Esophagus muscularis mucosa (tissue), 4 donors: ENCODE results near the gene IGSF8. TPM values are rescaled to one million over a fixed set of nuclear protein-coding genes. Genes with fewer than 3 reads are reported as not detected.
A peak's percentile ranks its signal among the peaks of the same experiment; 100 is the strongest.

Source experiments
- DNase-seq: peaks from one replicate; pipeline ENCODE4 v3.0.0-alpha.2; 2017; ENCODE audit errors: extremely low spot score
- H3K27ac ChIP-seq, 4 donors: fragments of 200-600 bp; sonication (generic); replicated peaks in 1 of 4; 1 replicate in 3 of 4; 2 replicates in 1 of 4; pipeline ENCODE4 v1.5.1; 2016 to 2019; ENCODE audit warnings: mild to moderate bottlenecking in 1 of 4
- H3K27me3 ChIP-seq, 4 donors: fragments of 200-600 bp; sonication (generic); one replicate each; pipeline versions ENCODE4 v1.5.1 to v1.6.0; 2016 to 2019
- H3K36me3 ChIP-seq, 4 donors: fragments of 200-600 bp; sonication (generic); one replicate each; pipeline ENCODE4 v1.5.1; 2016 to 2019
- H3K4me1 ChIP-seq, 4 donors: fragments of 200-600 bp; sonication (generic); one replicate each; pipeline ENCODE4 v1.5.1; 2016 to 2019
- H3K4me3 ChIP-seq, 4 donors: fragments of 200-600 bp; sonication (generic); 1 replicate in 2 of 4; 2 replicates in 2 of 4; pipeline ENCODE4 v1.5.1; 2016 to 2019; ENCODE audit warnings: mild to moderate bottlenecking in 4 of 4, moderate library complexity in 1 of 4
- H3K9me3 ChIP-seq, 4 donors: fragments of 200-600 bp; sonication (generic); 1 replicate in 3 of 4; 2 replicates in 1 of 4; pipeline ENCODE4 v1.5.1; 2016 to 2019
- CTCF ChIP-seq, 3 experiments: fragments of 200-600 bp in 2 of 3; fragments of 450-650 bp in 1 of 3; sonication (generic) in 2 of 3; IDR thresholded peaks; one replicate each; pipeline ENCODE4 v1.5.1; 2017 to 2019; ENCODE audit warnings: antibody characterized with exemption in 3 of 3, mild to moderate bottlenecking in 2 of 3, moderate library complexity in 1 of 3
- EP300 ChIP-seq: sonication (generic); formaldehyde crosslinking; IDR thresholded peaks from one replicate; pipeline ENCODE4 v1.6.1; 2017; ENCODE audit warnings: antibody characterized with exemption
- POLR2A ChIP-seq: fragments of 450-650 bp; IDR thresholded peaks from one replicate; pipeline ENCODE4 v1.6.1; 2017; ENCODE audit warnings: antibody characterized with exemption, moderate library complexity, mild to moderate bottlenecking, low read depth
- POLR2AphosphoS5 ChIP-seq, 2 donors: sonication (generic); formaldehyde crosslinking; IDR thresholded peaks; one replicate each; pipeline ENCODE4 v1.6.1; 2017; ENCODE audit warnings: antibody characterized with exemption in 2 of 2
- WGBS: methylation state at CpG from one replicate; pipeline ENCODE4 v1.1.5; 2018; 5-methylcytosine and 5-hydroxymethylcytosine counted together
- intact Hi-C: fragments of 100-400 bp; cut with DNase I; formaldehyde crosslinking; loops from one replicate; pipeline ENCODE4 v1.15.1; 2023
- total RNA-seq, 4 donors: library from RNA; depleted of rRNA; stranded (reverse); fragments of >200 nt; gene quantifications; one replicate each; pipeline versions ENCODE4 v1.1.0 to v1.2.1, GENCODE V29; 2016

Gene IGSF8
- total RNA-seq, 4 donors from 2014 or later, result 12.0 to 27.0 (median 21.9) TPM

DNA sequence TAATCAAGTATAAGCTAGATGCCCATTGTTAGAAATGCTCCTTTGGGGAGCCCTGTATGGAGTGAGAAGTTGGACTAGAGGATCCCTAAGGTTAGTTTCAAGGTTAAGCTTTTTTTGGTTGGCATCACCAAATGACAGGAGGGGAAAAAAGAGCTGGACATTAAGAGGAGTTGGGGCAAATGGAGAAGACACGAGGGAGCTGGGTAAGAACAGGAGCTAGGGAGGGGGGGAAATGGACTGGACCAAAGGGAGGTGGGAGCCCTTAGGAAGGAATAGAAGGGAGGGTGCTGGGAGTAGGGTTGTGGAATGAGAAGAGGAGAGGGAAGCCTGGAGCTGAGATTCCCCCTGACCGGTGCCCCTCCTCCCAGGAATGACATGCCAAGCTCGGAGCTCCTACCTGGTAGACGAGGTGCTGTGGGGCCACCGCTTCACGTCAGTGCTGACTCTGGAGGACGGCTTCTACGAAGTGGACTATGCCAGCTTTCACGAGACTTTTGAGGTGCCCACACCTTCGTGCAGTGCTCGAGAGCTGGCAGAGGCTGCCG is 11.2 kb downstream of the IGSF8 start:
- peaks cover 7 to 22% (median 15%) of the 10 kb centered on the region in 4 donors for H3K4me1 ChIP-seq
- no peak overlapping the region for H3K4me3 ChIP-seq
- H3K27ac ChIP-seq, result no peak overlapping the region
- no peaks in the 10 kb centered on the region for H3K9me3 ChIP-seq
- WGBS, result 90% methylated on average over 9 of the region's 12 CpGs
- H3K36me3 ChIP-seq, result peaks cover 11 to 43% (median 35%) of the 10 kb centered on the region in 4 donors
- TF ChIP-seq POLR2AphosphoS5 (IDR thresholded peaks at IDR 0.05), result no peak
- TF ChIP-seq CTCF (IDR thresholded peaks at IDR 0.05), result no peak
- no peak for TF ChIP-seq POLR2A
- TF ChIP-seq EP300, result no peak
- DNase-seq, result no peak
- intact Hi-C loops, result loop anchor here (10.0 kb wide), 1 partner anchor 288 kb away; no protein-coding TSS in a partner anchor
- peaks cover 0 to 24% (median 11%) of the 10 kb centered on the region in 4 donors for H3K27me3 ChIP-seq

- TF ChIP-seq CTCF (IDR thresholded peaks at IDR 0.05) (no peak), POLR2A (no peak), POLR2AphosphoS5 (IDR thresholded peaks at IDR 0.05) (no peak), EP300 (no peak)
- WGBS, result 76% methylated on average over 5 of the region's 5 CpGs
- Histone ChIP-seq H3K36me3 (peaks cover 4 to 36% (median 28%) of the 10 kb centered on the region in 4 donors), H3K9me3 (no peaks in the 10 kb centered on the region), H3K27ac (peak overlapping the region; percentile 4 to 57 (median 42)), H3K27me3 (peaks cover 0 to 32% (median 17%) of the 10 kb centered on the region in 4 donors), H3K4me1 (peaks cover 7 to 22% (median 15%) of the 10 kb centered on the region in 4 donors), H3K4me3 (no peak overlapping the region)
- no peak for DNase-seq
- intact Hi-C loops, result loop anchor here (10.0 kb wide), 1 partner anchor 288 kb away; no protein-coding TSS in a partner anchor
Observed at GRCh38 chr1:160086456-160086892, 11.9 kb downstream of the IGSF8 start.

DNA sequence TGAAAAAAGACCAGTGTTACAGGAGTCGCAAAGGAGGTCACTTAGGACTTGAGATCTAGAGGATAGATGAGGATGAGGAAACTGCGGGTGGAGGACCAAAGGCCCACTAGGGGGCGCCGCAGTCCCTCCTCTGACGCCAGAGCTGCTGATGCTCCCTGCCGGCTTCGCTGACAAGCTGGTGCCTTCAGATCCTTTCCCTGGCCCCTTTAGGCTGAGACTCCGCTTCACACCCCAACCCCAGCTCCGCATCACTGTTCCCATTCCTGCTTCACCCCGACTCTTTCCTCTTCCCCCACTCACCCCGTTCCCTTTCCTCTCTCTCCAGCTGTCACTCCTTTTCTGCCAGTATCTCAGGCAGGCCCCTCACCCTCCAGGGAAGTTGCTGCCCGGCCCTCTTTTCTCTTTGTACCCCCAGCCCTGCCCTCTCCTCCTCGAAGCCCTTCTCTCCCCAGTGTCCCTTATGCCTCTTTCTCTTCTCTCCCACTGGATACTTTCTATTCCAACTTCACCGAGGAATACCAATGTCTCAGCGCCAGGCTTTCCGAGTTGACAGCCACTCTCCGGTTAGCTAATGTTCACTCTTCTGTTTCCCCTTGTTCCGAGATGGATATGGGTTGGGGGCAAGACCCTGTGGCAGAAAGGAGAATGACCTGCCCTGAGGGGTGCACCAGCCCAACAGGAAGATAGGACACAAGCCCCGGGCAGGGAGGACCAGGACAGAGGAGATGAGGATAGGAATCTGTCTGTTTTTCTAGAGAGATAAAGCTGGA is 12.5 kb downstream of the IGSF8 start:
- intact Hi-C loops, result loop anchor here (10.0 kb wide), 1 partner anchor 289 kb away; no protein-coding TSS in a partner anchor
- H3K27ac ChIP-seq, result peak overlapping the region; percentile 4 to 57 (median 42)
- no peaks in the 10 kb centered on the region for H3K9me3 ChIP-seq
- H3K27me3 ChIP-seq, result peaks cover 0 to 38% (median 23%) of the 10 kb centered on the region in 4 donors
- TF ChIP-seq POLR2A, result no peak
- TF ChIP-seq POLR2AphosphoS5 (IDR thresholded peaks at IDR 0.05), result peak in 1 of 2 donors; percentile 20
- TF ChIP-seq CTCF (IDR thresholded peaks at IDR 0.05), result peak; percentile 80 to 94 (median 81)
- peaks cover 0 to 30% (median 22%) of the 10 kb centered on the region in 4 donors for H3K36me3 ChIP-seq
- peak; percentile 95 for DNase-seq
- no peak overlapping the region for H3K4me3 ChIP-seq
- WGBS, result 51% methylated on average over 19 of the region's 19 CpGs
- H3K4me1 ChIP-seq, result peaks cover 7 to 22% (median 15%) of the 10 kb centered on the region in 4 donors

DNA sequence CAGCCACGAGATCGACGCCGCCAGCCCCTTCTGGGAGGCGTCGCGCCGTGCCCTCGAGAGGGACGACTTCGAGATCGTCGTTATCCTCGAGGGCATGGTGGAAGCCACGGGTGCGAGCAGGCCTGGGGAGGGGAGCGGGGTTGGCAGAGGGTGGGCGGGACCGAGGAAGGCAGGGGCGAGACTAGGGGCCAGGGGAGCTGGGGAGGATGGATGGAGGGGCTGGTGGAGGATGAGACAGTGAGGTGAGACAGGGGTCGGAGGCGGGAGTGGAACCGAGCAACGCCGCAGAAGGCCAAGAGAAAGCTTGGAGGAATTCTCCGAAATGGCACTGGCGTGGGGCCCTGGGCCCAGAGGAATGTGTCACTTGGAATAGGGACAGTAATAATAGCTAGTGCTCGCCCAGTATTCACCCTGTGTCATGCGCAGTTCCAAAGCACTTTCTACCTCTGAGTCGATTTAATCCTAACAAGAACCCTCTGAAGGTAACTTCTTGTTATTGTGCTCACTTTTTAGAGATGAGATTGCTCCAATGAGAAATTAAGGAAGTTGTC is 13.6 kb downstream of the IGSF8 start:
- WGBS, result 82% methylated on average over 30 of the region's 30 CpGs
- no peak for DNase-seq
- Histone ChIP-seq H3K27ac (no peak overlapping the region), H3K4me1 (peaks cover 7 to 22% (median 15%) of the 10 kb centered on the region in 4 donors), H3K9me3 (no peaks in the 10 kb centered on the region), H3K4me3 (no peak overlapping the region), H3K36me3 (peaks cover 0 to 21% (median 13%) of the 10 kb centered on the region in 4 donors), H3K27me3 (peaks cover 0 to 48% (median 27%) of the 10 kb centered on the region in 4 donors)
- no peak for TF ChIP-seq EP300
- TF ChIP-seq CTCF (IDR thresholded peaks at IDR 0.05), result no peak
- no peak for TF ChIP-seq POLR2A
- intact Hi-C loops, result loop anchor here (10.0 kb wide), 1 partner anchor 290 kb away; no protein-coding TSS in a partner anchor
